H1 (cell line): ENCODE results near the gene LIX1L. TPM values are rescaled to one million over a fixed set of nuclear protein-coding genes. Genes with fewer than 3 reads are reported as not detected.

ENCODE experiments used
- CTCF ChIA-PET: fragments of 300-600 bp; sonication (Branson Sonifier 250); formaldehyde crosslinking; loops from one replicate; lab custom pipeline; 2021; ENCODE audit not compliant: partially characterized antibody; lab: Charles Lee
- POLR2A ChIA-PET: fragments of 300-600 bp; sonication (Branson Sonifier 250); formaldehyde crosslinking; loops from one replicate; lab custom pipeline; 2021; ENCODE audit warnings: inconsistent platforms; ENCODE audit not compliant: partially characterized antibody; lab: Charles Lee
- DNase-seq, 2 experiments: peaks; one replicate each; pipeline versions ENCODE4 v3.0.0 to v3.0.0-alpha.2; 2010 to 2022; ENCODE audit warnings: low spot score in 2 of 2, low read depth in 1 of 2, mixed read lengths in 1 of 2
- FAIRE-seq: peaks from 2 replicates; lab custom pipeline; 2011; peaks lifted over from hg19 to GRCh38; lab: Jason Lieb, UNC
- H2AFZ ChIP-seq: 2 replicates; pipeline ENCODE4 v1.8.1; 2012; ENCODE audit warnings: low read length, inconsistent platforms
- H2AK5ac ChIP-seq: 2 replicates; pipeline ENCODE4 v1.6.1; 2013; ENCODE audit warnings: low read depth, low read length
- H2BK120ac ChIP-seq: replicated peaks from 2 replicates; pipeline ENCODE3; 2013; ENCODE audit warnings: low read depth, low read length, inconsistent platforms
- H2BK12ac ChIP-seq: 2 replicates; pipeline ENCODE4 v1.6.1; 2013; ENCODE audit warnings: low read depth, low read length
- H2BK15ac ChIP-seq: 2 replicates; pipeline ENCODE4 v1.6.1; 2013; ENCODE audit warnings: low read length
- H2BK20ac ChIP-seq: 2 replicates; pipeline ENCODE4 v1.6.1; 2013; ENCODE audit warnings: low read length
- H2BK5ac ChIP-seq: 2 replicates; pipeline ENCODE4 v1.6.1; 2013; ENCODE audit warnings: low read depth, low read length
- H3K14ac ChIP-seq: 2 replicates; pipeline ENCODE4 v1.6.1; 2013; ENCODE audit warnings: inconsistent platforms; ENCODE audit not compliant: insufficient read length
- H3K18ac ChIP-seq: 2 replicates; pipeline ENCODE4 v1.6.1; 2013; ENCODE audit warnings: low read length; ENCODE audit errors: extremely low read depth
- H3K23ac ChIP-seq: 2 replicates; pipeline ENCODE4 v1.6.1; 2013; ENCODE audit warnings: inconsistent platforms; ENCODE audit not compliant: insufficient read length
- H3K23me2 ChIP-seq: 2 replicates; pipeline ENCODE4 v1.6.1; 2013; ENCODE audit warnings: low read depth, low read length
- H3K27ac ChIP-seq: 2 replicates; pipeline ENCODE4 v1.6.1; 2011; ENCODE audit warnings: low read depth, low read length, inconsistent platforms
- H3K27me3 ChIP-seq, 4 experiments: replicated peaks in 1 of 4; 1 replicate in 1 of 4; 2 replicates in 3 of 4; pipeline versions ENCODE4 v1.6.1 to v1.8.1; 2011 to 2013; ENCODE audit warnings: low read length in 3 of 4, mild to moderate bottlenecking in 3 of 4, inconsistent platforms in 2 of 4, mixed read lengths in 2 of 4, moderate library complexity in 1 of 4; ENCODE audit not compliant: control insufficient read depth in 3 of 4, insufficient read depth in 3 of 4; ENCODE audit errors: extremely low read depth in 1 of 4
- H3K36me3 ChIP-seq, 4 experiments: 2 replicates each; pipeline versions ENCODE4 v1.6.1 to v1.8.1; 2011 to 2013; ENCODE audit warnings: mild to moderate bottlenecking in 4 of 4, low read length in 3 of 4, moderate library complexity in 2 of 4, control low read depth in 1 of 4, inconsistent platforms in 1 of 4; ENCODE audit not compliant: insufficient read depth in 4 of 4, control insufficient read depth in 2 of 4
- H3K4ac ChIP-seq: replicated peaks from 2 replicates; pipeline ENCODE3; 2013; ENCODE audit warnings: low read length, low read depth, mixed read lengths, inconsistent platforms; ENCODE audit not compliant: insufficient read length
- H3K4me1 ChIP-seq, 4 experiments: replicated peaks in 1 of 4; 1 replicate in 1 of 4; 2 replicates in 3 of 4; pipeline versions ENCODE4 v1.6.1 to v1.8.1; 2011 to 2013; ENCODE audit warnings: low read length in 3 of 4, inconsistent platforms in 2 of 4, mixed read lengths in 1 of 4; ENCODE audit not compliant: insufficient read depth in 4 of 4, control insufficient read depth in 3 of 4
- H3K4me2 ChIP-seq, 2 experiments: 2 replicates each; pipeline versions ENCODE4 v1.6.1 to v1.8.1; 2011 to 2013; ENCODE audit warnings: low read depth in 2 of 2, low read length in 2 of 2, control low read depth in 1 of 2, inconsistent platforms in 1 of 2, mild to moderate bottlenecking in 1 of 2; ENCODE audit not compliant: insufficient read depth in 1 of 2
- H3K4me3 ChIP-seq, 4 experiments: fragments of 200-600, 300-600 bp in 1 of 4; sonication (generic), shearing (Covaris generic), sonication (Bioruptor Twin) in 1 of 4; 2 replicates each; pipeline versions ENCODE4 v1.5.1 to v1.8.1; 2011 to 2016; ENCODE audit warnings: low read length in 4 of 4, low read depth in 3 of 4, control low read depth in 2 of 4, inconsistent platforms in 2 of 4, mild to moderate bottlenecking in 2 of 4, mixed read lengths in 1 of 4, moderate library complexity in 1 of 4; ENCODE audit not compliant: insufficient read depth in 2 of 4; ENCODE audit errors: extremely low read depth in 1 of 4
- H3K56ac ChIP-seq: replicated peaks from 2 replicates; pipeline ENCODE3; 2013; ENCODE audit warnings: low read depth, mild to moderate bottlenecking, mixed read lengths, low read length, inconsistent platforms; ENCODE audit not compliant: insufficient read length
- H3K79me1 ChIP-seq: 2 replicates; pipeline ENCODE4 v1.6.1; 2013; ENCODE audit warnings: low read depth, low read length, control low read depth
- H3K79me2 ChIP-seq, 2 experiments: 2 replicates each; pipeline versions ENCODE4 v1.6.1 to v1.8.1; 2012 to 2013; ENCODE audit warnings: low read length in 2 of 2, mild to moderate bottlenecking in 2 of 2, inconsistent platforms in 1 of 2; ENCODE audit not compliant: insufficient read depth in 2 of 2, control insufficient read depth in 1 of 2
- H3K9ac ChIP-seq, 4 experiments: replicated peaks in 1 of 4; 1 replicate in 1 of 4; 2 replicates in 3 of 4; pipeline versions ENCODE4 v1.6.1 to v1.8.1; 2011 to 2013; ENCODE audit warnings: low read depth in 3 of 4, low read length in 3 of 4, control low read depth in 2 of 4, mild to moderate bottlenecking in 2 of 4, moderate library complexity in 2 of 4, inconsistent platforms in 1 of 4; ENCODE audit errors: extremely low read depth in 1 of 4
- H3K9me3 ChIP-seq, 2 experiments: 2 replicates each; pipeline versions ENCODE4 v1.6.1 to v1.8.1; 2012 to 2013; ENCODE audit warnings: mild to moderate bottlenecking in 2 of 2, moderate library complexity in 2 of 2, control low read depth in 1 of 2, inconsistent platforms in 1 of 2, low read depth in 1 of 2, low read length in 1 of 2, mixed read lengths in 1 of 2; ENCODE audit not compliant: insufficient read depth in 2 of 2
- H4K20me1 ChIP-seq, 2 experiments: replicated peaks in 1 of 2; 2 replicates each; pipeline versions ENCODE3 to v1.8.1; 2011 to 2013; ENCODE audit warnings: inconsistent platforms in 2 of 2, low read length in 2 of 2, mild to moderate bottlenecking in 1 of 2; ENCODE audit not compliant: insufficient read depth in 2 of 2, control insufficient read depth in 1 of 2
- H4K5ac ChIP-seq: 2 replicates; pipeline ENCODE4 v1.6.1; 2013; ENCODE audit warnings: low read length, low read depth, mixed read lengths, inconsistent platforms; ENCODE audit not compliant: insufficient read length
- H4K8ac ChIP-seq: 2 replicates; pipeline ENCODE4 v1.8.0; 2013; ENCODE audit warnings: mild to moderate bottlenecking, moderate library complexity, low read length, inconsistent platforms; ENCODE audit not compliant: insufficient read depth; ENCODE audit errors: extremely low read depth
- H4K91ac ChIP-seq: replicated peaks from 2 replicates; pipeline ENCODE3; 2013; ENCODE audit warnings: low read length, mixed read lengths, inconsistent platforms; ENCODE audit not compliant: insufficient read length
- BCL11A ChIP-seq, 2 experiments: IDR thresholded peaks; one replicate each; pipeline ENCODE4 v1.6.1; 2011; ENCODE audit warnings: low read depth in 2 of 2, low read length in 2 of 2, mild to moderate bottlenecking in 2 of 2
- EZH2 ChIP-seq: fragments of 200-600 bp; sonication (generic); IDR thresholded peaks from 2 replicates; pipeline ENCODE4 v1.7.1; 2012; ENCODE audit warnings: low read depth, mild to moderate bottlenecking, moderate library complexity, low read length, inconsistent platforms; ENCODE audit not compliant: severe bottlenecking
- JUND ChIP-seq: IDR thresholded peaks from 2 replicates; pipeline ENCODE4 v1.6.1; 2011; ENCODE audit warnings: mild to moderate bottlenecking, improper control_type of control experiment, low read length
- PHF8 ChIP-seq: fragments of 200-600 bp; sonication (generic); conservative IDR thresholded peaks from 2 replicates; pipeline ENCODE4 v1.7.1; 2012; ENCODE audit warnings: low read depth, mild to moderate bottlenecking, inconsistent platforms, low read length, moderate library complexity
- RAD21 ChIP-seq, 2 experiments: IDR thresholded peaks in 1 of 2; conservative IDR thresholded peaks in 1 of 2; 2 replicates each; pipeline ENCODE4 v1.6.1; 2011; ENCODE audit warnings: low read depth in 2 of 2, low read length in 2 of 2, improper control_type of control experiment in 1 of 2, inconsistent platforms in 1 of 2, mild to moderate bottlenecking in 1 of 2, moderate library complexity in 1 of 2
- RNF2 ChIP-seq: fragments of 200-900, 300-1000 bp; sonication (generic); IDR thresholded peaks from 2 replicates; pipeline ENCODE4 v1.7.1; 2016; ENCODE audit warnings: borderline replicate concordance, low read depth, mild to moderate bottlenecking, antibody characterized with exemption, low read length; ENCODE audit not compliant: poor library complexity, severe bottlenecking; ENCODE audit errors: missing control alignments
- SIRT6 ChIP-seq: IDR thresholded peaks from one replicate; pipeline ENCODE4 v1.7.1; 2012; ENCODE audit warnings: low read length, inconsistent platforms
- SP1 ChIP-seq: IDR thresholded peaks from 2 replicates; pipeline ENCODE4 v1.6.1; 2011; ENCODE audit warnings: low read depth, low read length
- YY1 ChIP-seq: IDR thresholded peaks from 2 replicates; pipeline ENCODE4 v1.6.1; 2011; ENCODE audit warnings: low read depth, mild to moderate bottlenecking, low read length
- polyA plus RNA-seq, 7 experiments: library from polyadenylated mRNA; depleted of rRNA in 3 of 7; stranded (reverse) in 5 of 7; unstranded in 2 of 7; fragments of >200 nt in 5 of 7; fragments of 200-250 nt in 2 of 7; gene quantifications; 1 replicate in 5 of 7; 2 replicates in 1 of 7; 4 replicates in 1 of 7; pipeline versions ENCODE4 v1.2.1 to v1.2.3, GENCODE V29; 2011 to 2013; ENCODE audit warnings: missing spikeins in 2 of 7, mixed read lengths in 2 of 7
- total RNA-seq: library from RNA; stranded (reverse); fragmentation: NEBNext Ultra II Directional; extraction: Animal tissue kit (Norgen Biotek cat#: 25700); gene quantifications from 2 replicates; pipeline ENCODE4 v1.2.1, GENCODE V29; 2021
- TF ChIP-seq, protein P1 (sequence below): IDR thresholded peaks from 2 replicates; pipeline ENCODE4 v1.6.1; 2012; ENCODE audit warnings: inconsistent platforms

LIX1L gene
- total and polyA plus RNA-seq, 2 of the 8 experiments (the other 6 are each of a cell fraction or from before 2014, with no cell fraction given): 2.9 to 3.7 TPM

DNA sequence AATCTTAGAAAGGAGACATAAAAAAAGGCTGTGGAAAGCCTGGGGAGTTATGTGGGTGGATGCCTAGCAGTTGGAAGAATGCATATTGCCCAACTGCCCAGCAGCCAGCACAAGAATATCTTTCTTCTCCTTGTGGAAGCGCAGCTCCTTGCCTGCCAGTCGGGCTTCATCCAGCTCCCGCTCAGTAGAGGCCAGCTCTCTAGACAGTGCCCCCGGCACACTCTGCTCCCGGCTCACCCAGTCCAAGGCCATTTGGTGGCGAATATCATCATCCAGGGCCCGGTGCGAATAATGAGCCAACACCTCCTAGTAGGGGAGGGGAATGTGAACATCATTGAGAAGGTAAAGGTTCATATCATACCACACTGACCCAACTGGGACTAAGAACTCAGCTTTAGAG, 21.6 kb downstream of the LIX1L start (continued):
- no peak for TF ChIP-seq SIRT6
- TF ChIP-seq, all 59 proteins: peak for 0

DNA sequence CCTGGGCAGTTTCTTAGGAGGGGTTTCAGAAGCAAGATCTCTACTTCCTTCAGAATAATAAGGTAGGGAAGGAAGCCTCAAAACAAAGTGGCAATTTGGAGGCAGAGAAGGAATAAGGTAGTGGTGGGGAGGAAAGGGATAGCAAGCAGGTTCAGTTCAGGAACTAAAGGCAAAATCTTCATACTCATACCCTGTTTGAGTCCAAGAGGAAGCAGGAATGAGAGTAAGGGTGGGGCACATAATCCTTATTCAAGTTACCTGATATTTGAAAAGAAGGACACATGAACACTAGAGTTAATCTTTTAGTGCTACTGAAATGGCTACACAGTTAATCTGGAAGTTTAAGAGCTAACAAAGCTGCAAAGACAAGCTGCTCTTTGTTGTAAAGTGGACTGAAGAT, 22.1 kb downstream of the LIX1L start:
- CTCF ChIA-PET: interaction anchor here (1.0 to 1.6 kb wide), 3 partner anchors 18 to 41 kb away, joined by 3 to 5 read pairs (median 4); no protein-coding TSS in a partner anchor
- no peak for TF ChIP-seq EZH2
- no peak for TF ChIP-seq SP1
- no peak for TF ChIP-seq RNF2
- TF ChIP-seq JUND: no peak
- no peak for TF ChIP-seq BCL11A (IDR thresholded peaks at IDR 0.05; ENCODE audit: low read depth in 2 of 2, low read length in 2 of 2)
- TF ChIP-seq RAD21 (IDR thresholded peaks at IDR 0.05 in 1 of 2, conservative IDR thresholded peaks at IDR 0.05 in 1 of 2; ENCODE audit: low read depth in 2 of 2, low read length in 2 of 2): no peak
- no peak for TF ChIP-seq PHF8
- TF ChIP-seq, protein P1, sequence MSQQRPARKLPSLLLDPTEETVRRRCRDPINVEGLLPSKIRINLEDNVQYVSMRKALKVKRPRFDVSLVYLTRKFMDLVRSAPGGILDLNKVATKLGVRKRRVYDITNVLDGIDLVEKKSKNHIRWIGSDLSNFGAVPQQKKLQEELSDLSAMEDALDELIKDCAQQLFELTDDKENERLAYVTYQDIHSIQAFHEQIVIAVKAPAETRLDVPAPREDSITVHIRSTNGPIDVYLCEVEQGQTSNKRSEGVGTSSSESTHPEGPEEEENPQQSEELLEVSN: no peak
- no peak for TF ChIP-seq YY1

More for the DNA sequence above, 22.1 kb downstream of the LIX1L start:
- no peaks in the 10 kb centered on the region for H3K9me3 ChIP-seq
- no peak overlapping the region for H3K14ac ChIP-seq
- no peaks in the 10 kb centered on the region for H3K79me1 ChIP-seq
- H2BK15ac ChIP-seq: no peak overlapping the region
- no peak overlapping the region for H2AK5ac ChIP-seq
- H3K9ac ChIP-seq: no peak overlapping the region
- POLR2A ChIA-PET: interaction anchor here (1.3 to 6.0 kb wide), 4 partner anchors 8 to 117 kb away, joined by 3 to 35 read pairs (median 5); partner anchors contain the start of genes RBM8A and TXNIP
- no peaks in the 10 kb centered on the region for H3K79me2 ChIP-seq
- no peak overlapping the region for H3K4me3 ChIP-seq
- no peak overlapping the region; the same call in 1 of the 2 replicates for H3K18ac ChIP-seq
- H4K8ac ChIP-seq: no peak overlapping the region
- no peak overlapping the region for H4K91ac ChIP-seq
- no peaks in the 10 kb centered on the region for H3K36me3 ChIP-seq
- H3K23me2 ChIP-seq: no peaks in the 10 kb centered on the region
- no peak overlapping the region for H3K27ac ChIP-seq
- no peaks in the 10 kb centered on the region for H3K4me1 ChIP-seq
- no peak overlapping the region for H2BK12ac ChIP-seq
- H3K56ac ChIP-seq: no peak overlapping the region
- H3K23ac ChIP-seq: no peak overlapping the region
- no peak overlapping the region for H2BK20ac ChIP-seq
- no peak overlapping the region for H2BK5ac ChIP-seq
- no peaks in the 10 kb centered on the region for H3K27me3 ChIP-seq
- H2AFZ ChIP-seq: no peak overlapping the region
- no peak overlapping the region for H3K4me2 ChIP-seq
- H4K20me1 ChIP-seq: no peaks in the 10 kb centered on the region
- no peak overlapping the region for H2BK120ac ChIP-seq
- FAIRE-seq: no peak
- H3K4ac ChIP-seq: no peak overlapping the region
- no peak overlapping the region for H4K5ac ChIP-seq
- DNase-seq: no peak
